Left renal pelvis (tissue), 4 donors: ENCODE results near the gene BTD. TPM values are rescaled to one million over a fixed set of nuclear protein-coding genes. Genes with fewer than 3 reads are reported as not detected.
"Not testable (repeated sequence)": the region's sequence is repeated elsewhere in the genome, so short reads cannot be mapped to it uniquely, and the experiment has no call there.

Experiments
- DNase-seq, 4 donors: peaks; one replicate each; pipeline ENCODE4 v3.0.0-alpha.2; 2013; ENCODE audit warnings: low read depth in 4 of 4, low spot score in 3 of 4
- polyA plus RNA-seq, 4 donors: library from polyadenylated mRNA; unstranded; fragments of 120-200 nt; gene quantifications; one replicate each; pipeline ENCODE4 v1.2.1, GENCODE V29; 2013; ENCODE audit not compliant: insufficient read length in 4 of 4

BTD gene
- polyA plus RNA-seq, 4 donors: 15.0 to 22.4 (median 20.7) TPM

DNA sequence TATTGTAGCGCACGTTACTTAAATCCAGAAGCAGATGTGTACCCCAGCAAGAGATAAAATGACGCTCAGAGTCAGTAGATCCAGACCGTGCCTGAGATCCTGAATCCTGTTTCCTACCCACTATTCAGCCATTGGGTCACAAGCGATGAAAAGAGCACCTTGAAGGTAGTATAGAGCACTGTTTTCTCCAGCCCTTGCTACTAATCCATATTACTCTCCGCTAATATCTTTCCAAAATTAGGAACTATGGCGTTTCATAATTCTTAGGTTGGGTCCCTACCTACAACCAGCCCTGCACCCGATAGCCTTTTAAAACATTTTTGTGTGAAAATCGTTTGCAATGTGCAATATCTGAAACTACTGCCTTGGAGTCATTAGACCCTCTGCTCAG is 596 bp downstream of the BTD start:
- DNase-seq: peak in 1 of 4 donors; percentile 5

DNA sequence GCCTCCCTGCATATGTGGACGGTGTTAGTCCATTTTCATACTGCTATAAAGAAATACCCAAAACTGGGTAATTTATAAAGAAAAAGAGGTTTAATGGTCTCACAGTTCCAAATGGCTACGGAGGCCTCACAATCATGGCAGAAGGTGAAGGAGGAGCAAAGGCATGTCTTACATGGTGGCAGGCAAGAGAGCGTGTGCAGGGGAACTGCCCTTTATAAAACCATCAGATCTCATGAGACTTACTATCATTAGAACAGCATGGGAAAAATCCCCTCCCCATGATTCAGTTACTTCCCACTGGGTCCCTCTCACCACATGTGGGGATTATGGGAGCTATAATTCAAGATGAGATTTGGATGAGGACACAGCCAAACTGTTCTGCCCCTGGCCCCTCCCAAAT is 1.3 kb downstream of the BTD start:
- not testable (repeated sequence) for DNase-seq

DNA sequence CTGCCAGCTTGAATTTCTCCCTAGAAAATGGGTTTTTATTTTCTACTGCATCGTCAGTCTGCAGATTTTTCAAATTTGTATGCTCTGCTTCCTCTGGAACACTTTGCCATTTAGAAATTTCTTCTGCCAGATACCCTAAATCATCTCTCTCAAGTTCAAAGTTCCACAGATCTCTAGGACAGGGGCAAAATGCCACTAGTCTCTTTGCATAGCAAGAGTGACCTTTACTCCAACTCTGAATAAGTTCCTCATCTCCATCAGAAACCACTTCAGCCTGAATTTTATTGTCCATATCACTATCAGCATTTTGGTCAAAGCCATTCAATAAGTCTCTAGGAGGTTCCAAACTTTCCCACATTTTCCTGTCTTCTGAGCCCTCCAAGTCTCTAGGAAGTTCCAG is 3.0 kb downstream of the BTD start:
- not testable (repeated sequence) for DNase-seq

DNA sequence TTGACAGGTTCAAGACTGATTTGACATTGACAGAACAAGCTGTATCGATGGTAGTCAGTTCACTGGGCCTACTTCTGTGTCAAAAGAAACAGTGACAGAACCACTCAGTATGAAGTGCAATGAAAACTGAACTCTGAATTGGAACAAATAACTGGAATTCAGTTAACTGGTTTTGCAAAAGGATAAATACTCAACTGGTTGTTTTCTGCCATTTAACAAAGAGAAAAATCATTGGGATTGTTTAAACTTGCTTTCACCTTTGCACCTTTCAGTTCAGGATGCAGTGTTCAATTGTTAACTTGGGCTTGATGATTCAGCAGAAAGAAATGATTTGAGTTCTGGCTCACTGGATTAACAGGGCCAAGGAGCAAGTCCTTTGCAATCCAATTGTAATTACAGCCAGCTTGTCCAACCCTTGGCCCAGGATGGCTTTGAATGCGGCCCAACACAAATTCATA is 4.9 kb downstream of the BTD start:
- peak in 1 of 4 donors; percentile 7 for DNase-seq

DNA sequence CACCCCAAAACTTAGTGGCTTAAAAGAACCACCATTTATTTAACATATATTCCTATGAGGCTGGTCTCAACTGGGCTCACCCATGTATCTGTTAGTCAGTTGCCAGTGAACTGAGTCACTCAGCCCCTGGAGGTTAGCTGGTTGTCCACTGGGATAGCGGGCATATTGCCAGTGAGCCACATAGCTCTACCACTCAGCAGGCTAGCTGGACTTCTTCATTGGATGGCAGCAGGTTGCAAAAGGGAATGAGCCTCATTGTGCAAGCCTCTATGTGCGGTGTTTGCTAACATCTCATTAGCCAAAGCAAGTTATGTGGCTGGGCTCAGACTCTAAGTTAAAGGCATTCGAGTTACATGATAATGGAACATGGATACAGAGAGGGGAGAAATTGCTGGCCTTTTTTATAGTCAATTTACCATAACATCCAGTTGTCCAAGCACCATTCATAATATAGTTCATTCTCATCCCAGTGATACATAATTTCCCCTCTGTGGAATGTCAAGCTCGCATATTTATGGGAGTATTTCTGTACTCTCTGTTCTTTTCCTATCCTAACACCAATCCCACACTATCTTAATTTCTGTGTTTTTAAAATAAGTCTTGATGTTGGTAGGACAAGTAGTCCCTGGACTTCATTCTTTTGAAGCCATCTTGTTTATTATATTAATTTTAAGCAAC is 8.7 kb downstream of the BTD start:
- no peak for DNase-seq

DNA sequence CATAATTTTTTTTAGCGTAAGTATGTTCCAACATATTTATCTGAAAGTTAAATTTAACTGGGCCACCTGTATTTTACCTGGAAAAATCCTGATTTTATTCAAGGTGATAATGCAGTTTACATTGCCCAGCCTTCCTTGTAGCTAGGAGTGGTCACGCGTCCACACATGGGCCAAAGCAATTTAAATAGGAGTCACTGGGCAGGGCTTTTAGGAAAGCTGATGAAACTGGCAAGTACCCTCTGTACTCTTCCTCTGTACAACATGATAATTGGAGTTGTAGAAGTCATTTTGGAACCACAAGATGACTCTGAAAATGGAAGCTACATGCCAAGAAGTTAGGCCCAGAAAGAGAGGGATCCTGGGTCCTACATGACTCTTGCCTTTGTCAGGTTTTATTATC is 9.5 kb downstream of the BTD start:
- no peak for DNase-seq

DNA sequence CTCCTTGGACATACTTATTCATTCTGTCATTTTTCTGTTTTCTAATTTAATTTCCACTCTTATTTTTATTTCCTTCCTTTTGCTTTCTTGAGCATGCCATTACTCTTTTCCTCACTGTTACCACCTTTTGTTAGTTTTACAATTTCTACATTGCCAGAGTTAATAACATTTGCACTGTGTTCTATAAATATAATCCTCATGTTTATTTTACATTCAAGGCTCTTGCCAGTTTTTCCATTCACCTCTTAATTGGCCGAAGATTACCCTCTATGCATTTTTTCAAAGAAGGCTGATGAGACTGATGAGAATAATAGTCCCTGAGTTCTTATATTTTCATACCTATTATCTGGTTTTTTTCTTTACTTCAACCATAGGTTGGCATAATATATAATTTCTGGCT is 10.5 kb downstream of the BTD start:
- DNase-seq: no peak

DNA sequence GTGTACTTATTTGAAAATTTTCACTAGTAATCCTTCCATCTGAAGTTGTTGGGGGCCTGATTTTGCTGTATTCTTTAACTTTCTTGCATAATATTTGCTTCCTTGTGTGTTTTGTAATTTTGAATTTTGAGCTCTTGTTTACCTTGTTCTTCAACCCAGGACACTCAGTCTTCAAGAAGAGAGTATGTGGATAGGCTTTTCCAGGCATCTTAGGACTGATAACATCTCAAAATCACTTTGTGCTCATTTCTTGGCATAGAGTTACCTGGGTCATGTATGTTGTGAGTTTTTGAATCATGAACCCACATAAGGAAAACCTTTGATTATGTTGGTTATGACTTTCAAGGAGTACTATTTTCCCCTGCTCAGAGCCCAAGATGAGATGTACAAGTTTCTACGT is 13.4 kb downstream of the BTD start:
- no peak for DNase-seq

DNA sequence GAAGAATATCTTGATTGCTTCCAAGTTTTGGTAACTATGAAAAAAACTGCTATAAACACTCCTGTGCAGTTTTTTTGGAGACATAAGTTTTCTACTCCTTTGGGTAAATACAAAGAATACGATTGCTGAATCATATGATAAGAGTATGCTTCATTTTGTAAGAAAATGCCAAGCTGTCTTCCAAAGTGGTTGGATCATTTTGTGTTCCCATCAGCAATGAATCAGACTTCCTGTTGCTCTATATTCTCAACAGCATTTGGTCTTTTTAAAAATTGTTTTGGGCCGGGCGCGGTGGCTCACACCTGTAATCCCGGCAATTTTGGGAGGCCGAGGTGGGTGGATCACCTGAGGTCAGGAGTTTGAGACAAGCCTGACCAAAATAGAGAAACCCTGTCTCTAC is 14.5 kb downstream of the BTD start:
- no peak for DNase-seq

DNA sequence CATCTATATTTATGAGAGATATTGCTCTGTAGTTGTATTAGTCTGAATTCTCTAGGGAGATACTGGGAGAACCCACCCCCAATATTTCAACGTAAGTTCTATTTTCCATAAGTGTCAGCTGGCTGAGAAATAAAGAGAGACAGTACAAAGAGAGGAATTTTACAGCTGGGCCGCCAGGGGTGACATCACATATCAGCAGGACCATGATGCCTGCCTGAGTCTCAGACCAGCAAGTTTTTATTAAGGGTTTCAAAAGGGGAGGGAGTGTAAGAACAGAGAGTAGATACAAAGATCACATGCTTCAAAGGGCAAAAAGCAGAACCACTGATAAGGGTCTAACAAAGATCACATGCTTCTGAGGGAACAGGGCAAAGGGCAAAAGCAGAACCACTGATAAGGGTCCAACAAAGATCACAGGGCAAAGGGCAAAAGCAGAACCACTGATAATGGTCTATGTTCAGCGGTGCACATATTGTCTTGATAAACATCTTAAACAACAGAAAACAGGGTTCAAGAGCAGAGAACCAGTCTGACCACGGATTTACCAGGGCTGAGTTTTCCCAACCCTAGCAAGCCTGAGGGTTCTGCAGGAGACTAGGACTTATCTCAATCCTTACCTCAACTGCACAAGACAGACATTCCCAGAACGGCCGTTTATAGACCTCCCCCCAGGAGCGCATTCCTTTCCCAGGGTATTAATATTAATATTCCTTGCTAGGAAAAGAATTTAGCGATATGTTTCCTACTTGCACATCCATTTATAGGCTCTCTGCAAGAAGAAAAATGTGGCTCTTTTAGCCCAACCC is 18.3 kb downstream of the BTD start:
- not testable (repeated sequence) for DNase-seq

DNA sequence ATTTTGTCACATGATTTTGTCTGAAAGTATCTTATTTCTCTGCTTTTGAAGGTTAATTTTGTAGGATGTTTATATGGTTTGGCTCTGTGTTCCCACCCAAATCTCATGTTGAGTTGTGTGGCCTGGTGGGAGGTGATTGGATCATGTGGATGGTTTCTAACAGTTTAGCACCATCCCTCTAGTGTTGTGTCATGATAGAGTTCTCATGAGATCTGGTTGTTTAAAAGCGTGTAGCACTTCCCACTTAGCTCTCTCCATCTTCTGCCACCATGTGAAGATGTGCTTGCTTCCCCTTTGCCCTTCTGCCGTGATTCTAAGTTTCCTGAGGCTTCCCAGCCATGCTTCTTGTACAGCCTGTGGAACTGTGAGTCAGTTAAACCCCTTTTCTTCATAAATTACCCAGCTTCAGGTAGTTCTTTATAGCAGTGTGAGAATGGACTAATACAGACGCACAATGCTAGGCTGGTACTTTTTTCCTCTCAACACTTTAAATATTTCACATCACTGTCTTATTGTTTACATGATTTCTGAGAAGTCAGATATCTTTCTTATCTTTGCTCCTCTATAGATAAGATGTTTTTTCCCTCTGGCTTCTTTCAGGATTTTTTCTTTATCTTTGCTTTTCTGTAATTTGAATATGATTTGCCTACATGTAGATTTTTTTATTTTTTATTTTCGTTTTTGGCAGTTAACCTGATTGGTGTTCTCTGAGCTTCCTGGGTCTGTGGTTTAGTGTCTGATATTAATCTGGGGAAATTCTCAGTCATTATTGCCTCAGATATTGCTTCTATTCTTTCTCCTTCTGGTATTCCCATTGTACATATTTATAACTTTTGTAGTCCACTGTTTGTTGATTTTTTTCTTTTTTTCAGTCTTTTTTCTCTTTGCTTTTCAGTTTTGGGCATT is 22.2 kb downstream of the BTD start:
- DNase-seq: no peak

DNA sequence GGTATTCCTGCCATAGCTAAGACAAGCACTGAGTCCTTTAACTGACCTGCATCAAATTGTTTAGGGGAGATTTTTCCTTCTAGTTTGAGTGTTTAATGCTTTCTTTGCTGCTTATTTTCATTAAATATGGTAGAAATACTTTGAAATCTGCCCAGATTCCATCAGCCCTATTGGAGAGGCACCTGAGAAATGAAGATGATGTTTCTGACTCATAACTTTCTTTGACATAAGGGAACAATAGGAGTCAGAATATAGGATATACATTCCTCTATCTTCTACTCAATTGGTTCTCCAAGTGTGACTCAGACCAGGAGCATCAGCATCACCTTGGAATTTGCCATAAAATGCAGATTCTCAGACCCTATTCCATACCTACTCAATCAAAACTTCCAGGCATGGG is 27.4 kb downstream of the BTD start:
- no peak for DNase-seq

DNA sequence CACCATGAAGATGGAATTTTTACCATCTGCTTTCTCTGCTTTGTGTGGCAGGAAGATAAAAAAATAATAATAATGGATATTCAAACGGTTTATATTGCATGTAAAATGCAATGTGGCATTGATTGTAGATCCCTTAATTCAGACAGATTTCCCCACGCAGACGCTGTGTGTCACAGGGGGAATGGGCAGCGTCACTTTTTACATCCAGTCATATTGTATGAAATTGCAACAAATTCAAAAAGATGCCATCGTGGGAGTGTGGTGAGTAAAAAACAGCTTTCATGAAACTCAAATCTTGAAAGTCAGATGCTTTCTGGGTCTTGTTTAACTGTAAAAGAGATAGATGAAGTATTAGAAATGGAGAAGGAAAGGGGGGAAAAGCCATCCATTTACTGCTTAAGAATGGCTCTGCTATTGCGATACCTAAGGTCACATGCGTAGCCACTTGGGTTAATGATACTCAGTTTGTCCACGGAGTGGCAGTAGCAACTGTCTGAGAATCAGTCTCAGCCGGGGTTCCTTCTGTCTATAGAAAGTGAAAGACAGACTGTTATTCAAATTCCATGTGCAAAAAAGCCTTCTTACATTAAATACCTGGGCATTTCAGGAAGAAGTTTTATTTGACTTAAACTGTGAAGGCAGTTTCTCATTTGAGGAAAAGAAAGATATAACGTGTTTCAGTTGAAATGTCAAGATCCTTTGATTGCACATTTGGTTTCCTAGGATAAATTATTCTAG is 28.5 kb downstream of the BTD start:
- DNase-seq: no peak

DNA sequence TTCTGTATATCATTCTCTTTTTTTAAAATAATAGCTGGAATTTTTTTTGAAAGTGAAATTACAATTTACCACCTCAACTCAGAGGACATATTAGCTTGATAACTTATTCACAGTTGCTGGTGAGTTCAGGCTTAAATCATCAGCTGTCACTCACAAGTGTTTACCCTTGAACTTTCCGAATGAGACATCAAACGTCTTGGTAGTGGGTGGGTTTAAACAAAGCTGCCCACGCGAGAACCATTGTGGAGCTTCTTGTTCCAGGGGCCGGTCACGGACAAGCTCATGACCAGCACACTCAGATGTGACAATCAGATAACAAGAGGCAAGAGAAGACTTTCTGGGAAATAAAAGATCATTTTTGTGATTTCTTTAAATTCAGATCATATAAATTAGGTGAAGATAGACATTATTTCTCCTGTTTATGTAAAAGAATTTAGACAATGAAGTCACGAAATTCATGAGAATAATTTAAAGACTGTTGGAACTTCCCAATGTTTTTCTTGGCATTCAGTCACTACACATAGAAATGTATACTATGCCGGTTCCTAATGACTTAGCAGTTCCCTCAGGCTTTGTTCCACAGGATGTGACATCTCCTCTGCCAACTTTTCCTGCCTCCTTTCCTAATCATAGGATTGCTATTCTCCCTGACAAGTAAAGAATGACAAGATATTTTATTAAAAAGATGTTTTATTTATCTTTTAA is 29.3 kb downstream of the BTD start:
- peak in 2 of 4 donors; percentile 38 to 44 for DNase-seq

DNA sequence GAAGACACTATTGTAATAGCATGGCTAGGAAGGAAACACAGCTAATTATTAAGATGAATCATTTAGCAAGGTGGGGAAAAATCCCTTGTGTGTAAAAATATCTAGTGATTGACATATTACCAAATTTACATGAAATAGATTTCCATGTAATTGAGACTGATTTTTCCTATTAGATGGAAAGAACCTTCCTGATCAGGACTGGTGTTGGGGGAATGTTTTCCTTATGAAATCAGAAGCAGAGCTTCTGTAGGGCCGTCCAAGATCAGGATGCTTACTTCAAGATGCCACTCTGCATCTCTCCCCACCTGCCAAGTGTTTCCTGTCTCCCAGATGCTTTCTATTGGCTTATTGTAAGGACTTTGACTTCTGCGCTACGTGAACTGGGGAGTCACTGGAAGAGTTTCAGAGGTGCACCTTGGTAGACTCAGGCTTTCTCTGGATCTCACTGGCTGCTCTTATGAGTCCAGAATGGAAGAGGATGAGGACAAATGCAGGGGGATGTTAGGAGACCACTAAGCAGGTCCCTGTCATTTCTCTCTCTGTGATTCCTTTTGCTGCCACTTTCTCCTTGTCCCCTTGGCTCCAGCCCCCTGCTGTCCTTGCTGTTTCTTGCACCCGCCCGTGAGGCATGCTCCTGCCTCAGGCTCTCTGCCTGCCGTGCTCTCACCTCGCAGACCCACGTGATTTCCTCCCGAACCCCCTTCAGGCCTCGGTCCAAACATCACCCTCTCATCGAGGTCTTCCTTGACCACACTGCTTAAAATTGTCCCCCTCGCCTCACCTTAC is 30.1 kb downstream of the BTD start:
- DNase-seq: no peak

DNA sequence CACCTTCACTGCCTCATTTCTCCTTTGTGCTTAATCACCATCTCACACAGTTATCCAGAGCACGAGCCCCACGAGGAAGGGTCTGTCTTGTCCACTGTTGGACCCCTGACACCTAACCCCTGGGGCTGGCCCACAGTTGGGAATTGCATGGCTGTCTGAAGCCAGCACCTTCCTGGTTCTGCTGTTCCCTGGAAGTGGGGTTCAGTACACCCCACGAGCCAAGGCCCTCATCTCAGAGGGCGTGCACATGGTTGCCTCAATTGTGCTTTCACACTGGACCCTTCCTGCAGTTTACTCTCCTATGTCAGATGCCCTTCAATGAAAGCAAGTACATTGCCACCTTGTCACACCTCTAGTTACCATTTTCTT is 30.7 kb downstream of the BTD start:
- no peak for DNase-seq

DNA sequence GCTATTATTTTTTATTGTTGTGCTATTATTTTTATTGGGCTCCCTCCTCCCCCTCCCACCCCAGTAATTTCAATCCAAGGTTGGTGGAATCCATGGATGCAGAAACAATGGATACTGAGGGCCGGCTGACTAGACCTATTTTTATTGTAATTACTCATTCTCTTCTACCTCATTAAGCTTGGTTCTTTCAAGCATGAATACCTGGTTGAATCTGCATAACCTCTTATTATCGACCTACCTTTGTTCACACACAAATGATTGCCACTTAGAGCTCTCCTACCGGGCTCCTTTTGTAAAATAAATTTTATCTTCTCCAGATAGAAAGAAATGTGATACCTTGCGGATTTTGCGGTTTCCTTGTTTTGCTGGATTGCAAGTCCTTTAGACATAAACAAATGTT is 31.6 kb downstream of the BTD start:
- no peak for DNase-seq

DNA sequence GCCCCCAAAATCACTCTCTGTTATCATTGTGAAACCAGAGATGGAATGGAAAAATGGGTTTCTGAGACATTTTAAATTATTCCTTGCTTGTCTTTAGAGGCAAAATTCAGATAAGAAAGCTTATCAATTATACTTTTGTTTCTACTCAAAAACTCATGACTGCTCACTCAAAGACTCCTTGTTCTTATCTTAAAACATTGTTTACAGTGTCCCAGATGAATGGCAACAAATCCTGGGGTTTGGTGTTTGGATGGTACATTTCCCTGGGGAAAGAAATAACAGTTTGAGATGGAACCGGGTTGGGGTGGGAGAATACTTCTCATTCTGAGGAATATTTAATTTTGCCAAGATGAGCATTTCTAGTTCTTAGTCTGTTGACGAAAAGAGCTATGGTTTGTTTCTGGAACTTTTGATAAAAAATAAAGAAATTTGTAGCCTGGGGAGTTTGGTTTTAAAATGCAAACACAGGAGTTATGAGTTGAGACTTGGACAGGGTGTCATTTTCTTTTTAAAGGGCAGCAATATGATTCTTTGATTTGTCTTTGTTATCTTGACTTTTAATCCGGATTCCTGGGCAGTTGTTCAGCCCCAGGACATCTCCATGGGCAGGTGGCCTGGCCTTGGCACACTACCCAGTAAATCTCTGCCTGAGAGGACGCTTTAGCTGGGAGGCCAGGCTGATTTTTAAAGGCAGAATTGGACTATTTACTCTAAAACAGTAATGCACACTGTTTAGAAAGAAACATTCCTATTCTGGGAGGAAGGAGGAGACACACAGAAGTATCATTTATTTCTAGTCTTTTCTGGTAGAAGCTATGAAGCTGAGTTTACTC is 32.4 kb downstream of the BTD start:
- no peak for DNase-seq
